Ovary (tissue), 9 donors: Measurements from ENCODE around the gene TNFAIP8L3. TPM values are rescaled to one million over a fixed set of nuclear protein-coding genes. Genes with fewer than 3 reads are reported as not detected.

Experiments
- DNase-seq, 5 donors: peaks; one replicate each; pipeline ENCODE4 v3.0.0-alpha.2; 2019 to 2020
- H3K27ac ChIP-seq, 2 donors: fragments of 200-600 bp; one replicate each; pipeline versions ENCODE4 v1.5.1 to v1.8.0; 2019 to 2022
- H3K27me3 ChIP-seq: fragments of 200-600 bp; one replicate; pipeline ENCODE4 v1.8.0; 2022
- H3K36me3 ChIP-seq: fragments of 200-600 bp; sonication (generic); one replicate; pipeline ENCODE4 v1.5.1; 2019
- H3K4me1 ChIP-seq: one replicate; pipeline ENCODE4 v1.8.1; 2013; ENCODE audit warnings: mild to moderate bottlenecking, moderate library complexity; ENCODE audit not compliant: insufficient read depth
- H3K4me3 ChIP-seq: fragments of 200-600 bp; sonication (generic); one replicate; pipeline ENCODE4 v1.5.1; 2017
- H3K9me3 ChIP-seq, 2 donors: fragments of 200-600 bp in 1 of 2; sonication (generic) in 1 of 2; one replicate each; pipeline versions ENCODE4 v1.5.1 to v1.8.1; 2013 to 2019; ENCODE audit warnings: mild to moderate bottlenecking in 1 of 2, moderate library complexity in 1 of 2
- CTCF ChIP-seq, 3 donors: fragments of 450-650 bp in 2 of 3; fragments of 200-600 bp in 1 of 3; IDR thresholded peaks; one replicate each; pipeline versions ENCODE4 v1.5.1 to v1.8.0; 2016 to 2022; ENCODE audit warnings: antibody characterized with exemption in 3 of 3, mild to moderate bottlenecking in 1 of 3
- EP300 ChIP-seq: sonication (generic); formaldehyde crosslinking; IDR thresholded peaks from one replicate; pipeline ENCODE4 v1.6.1; 2017; ENCODE audit warnings: antibody characterized with exemption
- POLR2A ChIP-seq: fragments of 450-650 bp; IDR thresholded peaks from one replicate; pipeline ENCODE4 v1.6.1; 2017; ENCODE audit warnings: antibody characterized with exemption, mild to moderate bottlenecking, moderate library complexity
- WGBS, 3 donors: extraction: QIAGEN DNeasy Blood & Tissue Kit in 1 of 3; methylation state at CpG; one replicate each; pipeline versions ENCODE4 v1.1.5 to v1.1.7; 2013 to 2017; 5-methylcytosine and 5-hydroxymethylcytosine counted together
- intact Hi-C, 4 donors: fragments of 100-400 bp; cut with DNase I; formaldehyde crosslinking; loops; one replicate each; pipeline versions ENCODE4 v1.11.0 to v1.15.1; 2022 to 2023
- polyA plus RNA-seq, 2 donors: library from polyadenylated mRNA; stranded (reverse); fragments of 200-250 nt in 1 of 2; fragments of 350-450 nt in 1 of 2; fragmentation: Illumina TruSeq in 1 of 2; extraction: RNeasy Lipid Tissue Mini Kit (QIAGEN cat#74804) in 1 of 2; gene quantifications; one replicate each; pipeline ENCODE4 v1.2.3, GENCODE V29; 2013 to 2014
- total RNA-seq, 7 donors: library from RNA; depleted of rRNA in 2 of 7; stranded (reverse); fragments of >200 nt in 2 of 7; fragmentation: NEBNext Ultra II Directional in 3 of 7; extraction: Animal tissue kit (Norgen Biotek cat#: 25700) in 3 of 7; gene quantifications; one replicate each; pipeline versions ENCODE4 v1.1.0 to v1.2.4, GENCODE V29; 2016 to 2023
- donor health status: DM: no; HTN: no; CAD: no; lungs with moderate emphysema.
- donor health status: DM: no; HTN: no; CAD: no.
- donor health status: Bipolar disorder and iron deficiency.
- donor health status: DM: yes; HTN: yes; CAD: no.
- donor health status: DM: no; HTN: no; CAD: no.
- donor health status: DM: yes; HTN: yes; CAD: no.

Gene TNFAIP8L3
- total and polyA plus RNA-seq, 9 donors = 10.2 to 76.5 (median 24.1) TPM

GRCh38 chr15:51105430-51106016, 10.8 kb upstream of the TNFAIP8L3 start:
- Histone ChIP-seq H3K9me3 (no peaks in the 10 kb centered on the region), H3K4me1 (peaks cover 6% of the 10 kb centered on the region), H3K36me3 (no peaks in the 10 kb centered on the region), H3K4me3 (no peak overlapping the region), H3K27me3 (no peaks in the 10 kb centered on the region), H3K27ac (no peak overlapping the region)
- TF ChIP-seq EP300 (no peak), POLR2A (no peak), CTCF (IDR thresholded peaks at IDR 0.05) (no peak)
- 58 to 66% (median 61%) methylated on average over 4 of the region's 4 CpGs for WGBS, 3 donors
- no peak for DNase-seq
- intact Hi-C loops = no loop called here

- peaks cover 6% of the 10 kb centered on the region for H3K4me1 ChIP-seq
- WGBS, 3 donors = 1 to 7% (median 3%) methylated on average over 3 of the region's 3 CpGs
- intact Hi-C loops = no loop called here
- peak; percentile 74 to 88 (median 83) for DNase-seq
- H3K36me3 ChIP-seq = no peaks in the 10 kb centered on the region
- H3K27me3 ChIP-seq = no peaks in the 10 kb centered on the region
- H3K27ac ChIP-seq = no peak overlapping the region
- peak overlapping the region; percentile 13 for H3K4me3 ChIP-seq
- no peaks in the 10 kb centered on the region for H3K9me3 ChIP-seq
- TF ChIP-seq EP300 (peak; percentile 93), CTCF (IDR thresholded peaks at IDR 0.05) (no peak), POLR2A (no peak)
Measured at GRCh38 chr15:51104512-51104911, 9.8 kb upstream of the TNFAIP8L3 start.

GRCh38 chr15:51103330-51103729, 8.6 kb upstream of the TNFAIP8L3 start:
- Histone ChIP-seq H3K27ac (no peak overlapping the region), H3K4me1 (peaks cover 5% of the 10 kb centered on the region), H3K4me3 (no peak overlapping the region), H3K9me3 (no peaks in the 10 kb centered on the region), H3K27me3 (no peaks in the 10 kb centered on the region), H3K36me3 (no peaks in the 10 kb centered on the region)
- WGBS, 3 donors = 29 to 43% (median 30%) methylated on average over 1 of the region's 1 CpG
- intact Hi-C loops = no loop called here
- DNase-seq = no peak
- no peak for TF ChIP-seq CTCF (IDR thresholded peaks at IDR 0.05)
- peak; percentile 52 for TF ChIP-seq EP300

- no peaks in the 10 kb centered on the region for H3K27me3 ChIP-seq
- no peak overlapping the region for H3K27ac ChIP-seq
- peaks cover 6% of the 10 kb centered on the region for H3K4me1 ChIP-seq
- no peaks in the 10 kb centered on the region for H3K9me3 ChIP-seq
- H3K4me3 ChIP-seq = no peak overlapping the region
- DNase-seq = no peak
- 83 to 85% (median 83%) methylated on average over 9 of the region's 9 CpGs for WGBS, 3 donors
- TF ChIP-seq EP300 (no peak), CTCF (IDR thresholded peaks at IDR 0.05) (no peak)
- H3K36me3 ChIP-seq = no peaks in the 10 kb centered on the region
- intact Hi-C loops = no loop called here
Measured at GRCh38 chr15:51100785-51101489, 6.2 kb upstream of the TNFAIP8L3 start.
